GM19395 (cell line): Measurements from ENCODE around the gene MCOLN1.
A peak's percentile ranks its signal among the peaks of the same experiment; 100 is the strongest.
"Not testable (repeated sequence)": the region's sequence is repeated elsewhere in the genome, so short reads cannot be mapped to it uniquely, and the experiment has no call there.

Source experiments
- ATAC-seq: cut with Tn5 transposase; IDR thresholded peaks from one replicate; pipeline ENCODE4 v1.9.1; 2021; ENCODE audit warnings: mild to moderate bottlenecking, moderate library complexity; ENCODE audit not compliant: unreplicated experiment

Gene MCOLN1

GRCh38 chr19:7522923-7523667 is 671 bp downstream of the MCOLN1 start:
- no peak for ATAC-seq

GRCh38 chr19:7524523-7524922 is 2.1 kb downstream of the MCOLN1 start:
- no peak for ATAC-seq

- no peak for ATAC-seq
Observed at GRCh38 chr19:7524992-7525739, 2.7 kb downstream of the MCOLN1 start.

- no peak for ATAC-seq
Observed at GRCh38 chr19:7526059-7526929, 3.9 kb downstream of the MCOLN1 start.

- no peak for ATAC-seq
Observed at GRCh38 chr19:7527516-7528191, 5.2 kb downstream of the MCOLN1 start.

GRCh38 chr19:7528192-7528519 is 5.7 kb downstream of the MCOLN1 start:
- no peak for ATAC-seq

GRCh38 chr19:7528522-7529245 is 6.3 kb downstream of the MCOLN1 start:
- no peak for ATAC-seq

GRCh38 chr19:7529246-7529600 is 6.8 kb downstream of the MCOLN1 start:
- no peak for ATAC-seq

- no peak for ATAC-seq
Observed at GRCh38 chr19:7529610-7530490, 7.4 kb downstream of the MCOLN1 start.

- ATAC-seq, result no peak
Observed at GRCh38 chr19:7533281-7533885, 11.0 kb downstream of the MCOLN1 start.

GRCh38 chr19:7533925-7534480 is 11.6 kb downstream of the MCOLN1 start:
- no peak for ATAC-seq

- ATAC-seq, result peak; percentile 13
Observed at GRCh38 chr19:7534531-7535046, 12.2 kb downstream of the MCOLN1 start.

- ATAC-seq, result peak; percentile 66
Observed at GRCh38 chr19:7535047-7535997, 12.9 kb downstream of the MCOLN1 start, which contains the start of gene PNPLA6. Gene PNPLA6, plus strand, starts transcription at chr19:7535717. Its CDS starts 72 bp downstream, at chr19:7535789.

GRCh38 chr19:7535998-7536695 is 13.7 kb downstream of the MCOLN1 start:
- no peak for ATAC-seq

GRCh38 chr19:7538990-7539389 is 16.6 kb downstream of the MCOLN1 start:
- ATAC-seq, result not testable (repeated sequence)

GRCh38 chr19:7539827-7540425 is 17.5 kb downstream of the MCOLN1 start:
- ATAC-seq, result no peak
